HG03571 (cell line): ENCODE results near the gene SULT1E1.

ENCODE experiments used
- ATAC-seq: cut with Tn5 transposase; IDR thresholded peaks from one replicate; pipeline ENCODE4 v1.9.1; 2021; ENCODE audit not compliant: unreplicated experiment

The SULT1E1 gene

GRCh38 chr4:69860052-69860451, at the start of gene SULT1E1:
Gene SULT1E1, minus strand, starts transcription at chr4:69860145. Its CDS starts 2,501 bp downstream, at chr4:69857644.
- no peak for ATAC-seq

GRCh38 chr4:69909195-69909594, 49.2 kb upstream of the SULT1E1 start:
- no peak for ATAC-seq

GRCh38 chr4:69907151-69907550, 47.2 kb upstream of the SULT1E1 start:
- ATAC-seq: no peak

- ATAC-seq: no peak
Observed at GRCh38 chr4:69896530-69897116, 36.7 kb upstream of the SULT1E1 start.

DNA sequence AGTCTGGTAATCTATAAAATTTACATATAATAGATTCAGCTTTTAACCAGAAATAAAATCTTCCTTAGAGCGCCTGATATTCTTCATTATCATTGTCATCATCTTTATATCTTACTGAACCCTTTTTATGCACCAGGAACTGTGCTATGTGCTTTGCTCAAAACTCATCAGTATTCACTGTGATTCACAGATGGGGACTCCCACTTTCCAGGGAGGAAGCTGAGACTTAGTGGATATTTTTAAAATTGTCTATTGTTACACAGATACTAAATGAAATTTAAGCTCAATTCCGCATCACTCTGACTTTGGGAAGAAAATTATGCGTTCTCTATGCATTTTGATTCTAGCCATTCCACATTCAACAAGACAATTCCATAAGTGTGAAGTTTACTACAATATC, 34.8 kb upstream of the SULT1E1 start:
- ATAC-seq: no peak

DNA sequence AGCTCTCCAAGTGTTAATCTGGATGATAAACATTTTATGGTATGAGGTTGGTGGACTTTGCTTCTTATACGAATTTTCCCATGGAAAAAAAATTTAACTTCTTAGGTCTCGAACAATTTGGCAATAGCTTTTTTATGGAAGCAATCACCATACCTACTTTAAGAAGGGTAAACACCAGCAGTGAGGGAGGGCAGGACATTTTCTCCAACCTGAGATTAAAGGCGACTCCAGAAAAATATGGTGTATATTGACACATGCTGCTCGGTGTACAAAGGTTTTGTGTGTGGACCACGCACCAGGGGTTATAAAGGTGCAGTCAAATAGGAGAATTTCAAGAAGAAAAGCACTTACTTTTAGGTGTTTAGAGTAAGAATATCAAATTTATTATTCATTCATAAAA, 34.2 kb upstream of the SULT1E1 start:
- ATAC-seq: no peak

DNA sequence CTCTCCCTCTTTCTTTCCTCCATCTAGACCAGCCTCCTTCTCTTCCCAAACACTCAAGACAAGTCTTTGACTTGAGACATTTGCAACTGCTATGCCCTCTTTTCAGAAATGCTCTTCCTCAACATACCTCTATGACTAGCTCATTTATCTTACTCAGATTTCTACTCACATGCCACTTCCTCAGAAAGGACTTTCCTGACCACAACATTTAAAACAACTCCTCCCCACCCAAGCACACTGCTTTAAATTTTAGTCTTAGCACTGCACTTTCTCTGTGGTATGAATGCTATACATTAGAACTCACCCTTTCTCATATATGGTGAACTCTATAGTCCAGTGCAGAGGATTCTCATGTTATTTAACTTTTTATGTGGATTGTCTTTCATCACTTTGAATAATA, 28.4 kb upstream of the SULT1E1 start:
- no peak for ATAC-seq

GRCh38 chr4:69882150-69882549, 22.2 kb upstream of the SULT1E1 start:
- ATAC-seq: no peak

GRCh38 chr4:69881173-69881773, 21.3 kb upstream of the SULT1E1 start:
- ATAC-seq: peak; percentile 62

DNA sequence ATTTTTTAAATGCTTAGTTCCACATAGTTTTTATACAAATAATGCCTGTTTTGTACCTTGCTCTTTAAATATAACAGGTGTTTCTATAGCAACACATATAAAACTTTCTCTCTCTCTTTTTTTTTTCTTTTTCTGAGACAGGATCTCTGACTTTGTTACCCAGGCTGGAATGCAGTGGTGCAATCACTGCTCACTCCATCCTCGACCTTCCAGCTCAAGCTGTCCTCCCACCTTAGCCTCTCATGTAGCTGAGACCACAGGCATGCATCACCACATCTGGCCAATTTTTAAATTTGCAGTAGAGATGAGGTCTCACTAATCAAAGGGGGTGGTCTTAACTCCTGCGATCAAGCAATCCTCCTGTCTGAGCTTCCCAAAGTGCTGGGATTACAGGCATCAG, 18.3 kb upstream of the SULT1E1 start:
- ATAC-seq: no peak

DNA sequence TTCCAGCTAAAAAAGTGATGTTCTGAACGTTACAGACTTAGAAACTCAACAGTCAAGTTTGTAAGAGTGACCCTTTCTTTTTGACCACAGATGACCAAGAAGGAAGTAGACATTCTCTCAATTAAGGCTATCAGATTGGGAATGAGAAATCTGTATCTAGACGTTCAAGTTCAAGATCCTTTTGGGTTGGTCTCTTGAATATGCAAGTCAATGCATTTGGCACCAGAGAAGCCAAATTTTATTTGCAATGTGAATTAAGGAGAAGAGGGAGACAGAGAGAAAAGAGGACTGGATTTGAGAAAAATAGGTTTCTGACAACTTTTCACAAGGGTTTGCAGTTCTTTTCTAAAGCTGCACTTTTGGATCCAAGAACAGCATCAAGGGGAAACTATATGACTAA, 17.5 kb upstream of the SULT1E1 start:
- ATAC-seq: no peak

DNA sequence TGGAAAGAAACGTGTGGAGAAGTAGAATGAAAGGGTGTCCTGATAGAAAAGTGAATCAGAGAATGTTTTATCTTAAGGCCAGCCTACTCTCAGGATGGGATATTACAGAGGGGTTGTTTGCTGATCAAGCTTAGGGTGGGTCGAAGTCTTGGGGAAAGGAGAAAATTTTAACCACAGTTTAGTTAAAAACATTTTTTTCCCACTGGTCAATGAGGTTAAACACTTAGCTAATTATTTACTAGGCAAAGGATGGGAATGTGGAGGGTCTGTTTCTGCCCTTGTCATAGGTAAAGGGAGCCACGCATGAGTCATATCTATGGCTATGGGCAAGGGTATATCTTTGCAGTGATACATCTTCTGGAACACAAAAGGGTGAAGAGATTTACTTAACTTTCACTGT, 16.1 kb upstream of the SULT1E1 start:
- ATAC-seq: no peak

DNA sequence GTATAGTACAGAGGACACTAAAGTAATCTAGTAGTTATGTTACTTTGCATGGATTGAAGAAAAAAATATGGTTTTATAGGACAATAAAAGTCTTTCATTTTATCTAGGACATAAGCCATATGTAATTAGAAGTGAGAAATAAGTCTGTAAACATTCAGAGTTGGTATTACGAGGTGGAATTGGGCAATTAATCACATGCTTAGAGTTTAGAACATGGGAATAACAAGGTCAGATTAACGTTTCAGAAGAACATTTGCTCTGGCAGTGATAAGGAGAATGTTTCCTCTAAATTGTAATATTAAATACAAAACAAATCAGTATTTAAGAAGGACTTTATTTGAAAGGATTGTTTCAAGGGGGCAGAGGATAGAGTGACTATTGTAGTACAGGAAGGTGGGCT, 15.6 kb upstream of the SULT1E1 start:
- no peak for ATAC-seq

DNA sequence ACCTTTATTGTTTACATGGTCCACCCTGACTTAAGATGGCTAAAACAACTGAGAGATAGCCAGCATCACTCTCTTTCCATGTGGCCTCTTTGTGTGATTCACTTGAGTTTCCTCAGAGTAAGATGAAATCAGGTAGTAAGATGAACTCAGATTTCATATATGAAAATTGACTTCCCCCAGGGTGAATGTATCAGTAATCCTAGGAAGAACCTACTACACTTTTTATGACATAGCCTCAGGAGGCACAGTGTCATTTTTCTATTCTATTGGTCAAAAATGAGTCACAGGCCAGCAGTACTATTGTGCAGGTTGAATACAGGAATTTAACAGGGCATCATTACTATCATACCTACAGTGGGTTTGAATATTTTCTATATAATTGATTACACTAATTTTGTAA, 14.6 kb upstream of the SULT1E1 start:
- no peak for ATAC-seq

DNA sequence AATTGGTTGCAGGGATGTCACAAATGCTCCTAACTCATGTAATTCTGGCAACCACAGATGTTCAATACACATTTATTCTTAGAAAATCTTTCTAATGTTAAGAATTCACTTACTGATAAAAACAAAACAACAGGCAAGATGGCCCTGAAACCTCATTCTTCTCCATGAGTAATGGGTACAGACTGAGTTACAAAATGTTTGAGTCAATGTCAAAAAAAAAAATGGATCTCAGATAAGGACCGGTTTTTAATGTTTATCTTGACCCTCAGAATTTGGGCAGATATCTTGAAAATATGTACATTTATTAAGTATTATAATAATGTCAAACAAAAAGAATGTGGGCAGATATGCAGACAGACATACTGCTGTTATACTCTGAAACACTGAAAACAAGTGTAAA, 1.8 kb upstream of the SULT1E1 start:
- no peak for ATAC-seq

DNA sequence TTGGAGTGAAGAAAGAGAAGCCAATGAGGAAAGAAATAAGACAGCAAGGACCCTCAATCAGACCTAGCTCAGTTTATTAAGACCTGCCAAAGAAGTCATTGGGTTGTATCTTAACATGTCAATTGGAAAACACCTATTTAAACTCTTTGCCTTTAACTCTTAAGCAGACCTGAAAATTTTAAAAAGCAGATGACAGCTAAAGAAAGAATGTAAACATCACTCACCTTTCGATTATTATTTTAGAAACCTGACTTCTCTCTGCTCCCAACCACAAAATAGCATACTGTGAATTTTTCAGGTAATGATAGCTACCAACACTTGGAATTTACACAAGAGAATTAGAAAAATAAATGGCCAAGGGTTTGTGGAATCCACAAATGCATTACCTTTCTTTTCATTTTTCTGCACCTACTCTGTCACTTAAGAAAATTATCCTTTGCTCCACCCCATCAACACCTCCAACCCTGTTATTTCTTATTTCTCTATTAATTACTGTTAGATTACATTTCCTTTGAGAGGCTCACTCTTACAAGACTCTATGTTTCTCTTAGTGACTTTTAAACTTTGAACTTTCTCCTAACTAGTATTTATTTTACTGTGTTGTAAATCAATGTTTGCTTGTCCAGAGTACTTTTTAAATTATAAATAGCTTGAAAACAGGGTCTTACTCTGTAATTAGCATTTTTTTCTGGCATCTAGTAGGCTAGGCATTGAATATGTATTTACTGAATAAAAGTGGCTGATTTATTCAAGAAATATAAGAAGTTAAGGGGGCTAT, 765 bp upstream of the SULT1E1 start:
- ATAC-seq: no peak

- ATAC-seq: no peak
Observed at GRCh38 chr4:69859140-69859685, 732 bp downstream of the SULT1E1 start.

DNA sequence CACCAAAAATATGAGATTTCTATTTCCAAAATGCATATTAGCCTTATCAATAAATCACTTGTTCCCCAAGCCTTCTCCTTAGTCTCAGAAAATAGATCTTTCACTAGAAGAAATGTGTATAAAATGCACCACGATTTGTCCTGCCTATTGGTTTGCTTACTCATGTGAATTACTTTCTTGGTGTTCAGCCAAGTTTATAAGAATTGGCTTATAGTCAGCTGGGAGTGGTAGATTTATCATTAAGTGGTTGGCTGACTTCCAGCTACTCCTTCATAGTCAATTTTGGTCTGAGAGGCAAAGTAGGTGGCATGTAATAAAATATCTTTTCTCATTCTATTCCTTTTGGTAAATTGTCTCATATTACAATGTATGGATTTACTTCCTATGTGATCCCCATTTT, 1.3 kb downstream of the SULT1E1 start:
- no peak for ATAC-seq

DNA sequence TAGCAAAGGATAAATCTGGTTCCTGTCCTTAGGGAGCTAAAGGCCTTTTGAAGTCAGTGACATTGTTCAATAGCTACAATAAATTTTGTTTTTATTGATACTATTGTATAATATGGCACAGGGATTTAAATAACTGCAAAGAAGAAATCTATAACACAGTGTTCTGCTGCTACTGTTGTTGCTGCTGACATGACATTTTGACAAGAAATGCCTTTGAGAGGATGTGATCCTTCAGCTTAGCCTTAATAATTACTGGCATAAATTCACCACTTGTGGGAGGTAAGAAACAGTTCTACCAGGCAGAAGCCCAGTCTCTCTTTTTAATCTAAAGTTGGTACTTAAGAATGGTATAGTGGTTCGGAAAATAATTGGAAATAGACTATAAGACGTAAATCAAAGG, 4.1 kb downstream of the SULT1E1 start:
- no peak for ATAC-seq

DNA sequence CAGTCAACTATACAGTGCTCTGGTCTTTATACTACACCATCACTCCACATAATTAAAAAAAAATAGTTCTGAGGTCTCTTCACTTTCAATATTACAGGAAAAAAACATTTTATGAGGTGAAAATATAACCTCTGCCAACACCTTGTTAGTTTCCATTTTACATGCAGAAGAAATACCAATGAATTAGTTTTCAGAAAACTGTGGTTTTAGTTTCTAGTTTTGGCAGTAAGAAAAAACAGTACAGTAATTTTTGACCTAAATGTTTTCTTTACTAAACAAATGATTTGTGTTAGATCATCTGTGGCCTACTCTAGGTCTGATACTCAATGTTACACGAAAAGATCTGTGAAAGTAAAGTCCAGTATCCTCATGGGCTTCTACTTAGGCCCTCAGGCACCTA, 10.0 kb downstream of the SULT1E1 start:
- ATAC-seq: peak; percentile 86

DNA sequence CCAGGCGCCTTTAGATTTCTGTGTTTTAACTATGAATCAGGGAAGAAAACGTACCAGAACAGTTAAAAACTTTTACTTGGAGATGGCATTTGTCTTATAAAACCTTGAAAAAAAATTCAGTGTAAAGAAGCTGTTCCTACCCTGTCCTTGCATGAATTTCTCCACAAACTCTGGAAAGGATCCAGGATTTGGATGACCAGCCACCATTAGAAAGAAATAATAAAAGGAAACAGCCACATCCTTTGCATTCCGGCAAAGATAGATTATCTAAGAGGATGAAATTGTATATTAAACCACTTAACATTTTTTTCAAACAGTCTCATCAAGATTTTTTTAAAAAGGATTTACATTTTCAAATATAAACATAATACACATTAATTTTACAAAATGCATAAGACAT, 10.6 kb downstream of the SULT1E1 start:
- ATAC-seq: no peak

- ATAC-seq: no peak
Observed at GRCh38 chr4:69848028-69848427, 11.9 kb downstream of the SULT1E1 start.
